RWPE1 (cell line): ENCODE measurements around the gene CHRNA4.

Source experiments
- CTCF ChIA-PET: fragments of 350-600 bp; sonication (Branson Sonifier 250); formaldehyde crosslinking; extraction: SDS; loops from one replicate; lab custom pipeline; 2021; lab: Yijun Ruan, JAX
- POLR2A ChIA-PET: fragments of 400-600 bp; formaldehyde crosslinking; extraction: SDS; loops from one replicate; lab custom pipeline; 2020; ENCODE audit warnings: antibody characterized with exemption; ENCODE audit not compliant: low non-redundant PET; lab: Yijun Ruan, JAX
- DNase-seq: peaks from one replicate; pipeline ENCODE4 v3.0.0; 2012; ENCODE audit warnings: low spot score
- H3K27ac ChIP-seq: fragments of 450-650 bp; 2 replicates; pipeline ENCODE4 v1.5.1; 2017
- CTCF ChIP-seq: fragments of 450-650 bp; conservative IDR thresholded peaks from 2 replicates; pipeline ENCODE4 v1.5.1; 2017; ENCODE audit warnings: low read depth, mild to moderate bottlenecking

Gene CHRNA4

GRCh38 chr20:63322146-63322932 lies 38.8 kb downstream of the CHRNA4 start:
- TF ChIP-seq CTCF, result no peak
- ChIA-PET POLR2A (no interaction called here), CTCF (interaction anchor here (0.6 to 1.3 kb wide), 3 partner anchors 12 to 99 kb away, joined by 4 to 5 read pairs (median 4); no protein-coding TSS in a partner anchor)
- no peak overlapping the region for H3K27ac ChIP-seq
- no peak for DNase-seq

GRCh38 chr20:63321148-63321831 lies 39.9 kb downstream of the CHRNA4 start:
- no peak for DNase-seq
- H3K27ac ChIP-seq, result no peak overlapping the region
- ChIA-PET POLR2A (interaction anchor here (0.6 kb wide), 1 partner anchor 206 kb away, joined by 3 read pairs; no protein-coding TSS in a partner anchor), CTCF (interaction anchor here (0.5 to 1.3 kb wide), 6 partner anchors 9 to 349 kb away, joined by 3 to 5 read pairs (median 3); no protein-coding TSS in a partner anchor)
- no peak for TF ChIP-seq CTCF

DNA sequence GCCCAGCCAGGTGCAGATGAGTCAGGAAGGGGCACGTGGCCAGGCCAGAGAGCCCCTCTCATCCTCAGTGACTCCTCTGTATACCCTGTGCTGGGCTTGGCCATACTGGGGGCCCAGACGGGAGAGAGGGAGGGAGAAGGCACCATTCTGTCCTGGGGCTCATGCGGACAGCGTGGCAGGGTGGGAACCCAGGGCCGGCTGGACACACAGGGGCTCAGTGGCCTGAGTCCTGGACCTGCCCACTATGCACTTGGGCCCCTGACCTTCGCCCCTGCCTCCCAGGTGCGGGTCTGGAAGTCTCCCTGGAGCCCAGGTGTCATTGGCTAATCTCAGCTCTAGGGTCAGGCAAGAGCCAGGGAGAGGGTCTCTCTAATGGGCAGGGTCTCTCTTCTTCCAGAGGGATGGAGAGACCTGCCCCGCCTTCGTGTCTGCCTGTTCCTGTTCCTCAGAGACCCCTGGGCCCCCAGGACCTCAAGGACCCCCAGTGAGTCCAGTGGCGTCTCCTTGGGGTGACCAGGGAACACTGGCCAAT lies 40.5 kb downstream of the CHRNA4 start:
- no peak overlapping the region for H3K27ac ChIP-seq
- TF ChIP-seq CTCF, result no peak
- no peak for DNase-seq
- POLR2A ChIA-PET, result no interaction called here
- CTCF ChIA-PET, result interaction anchor here (0.5 to 0.6 kb wide), 2 partner anchors 11 to 348 kb away, joined by 3 read pairs; no protein-coding TSS in a partner anchor

GRCh38 chr20:63320041-63320511 lies 41.1 kb downstream of the CHRNA4 start:
- H3K27ac ChIP-seq, result no peak overlapping the region
- TF ChIP-seq CTCF, result no peak
- ChIA-PET POLR2A (no interaction called here), CTCF (interaction anchor here (0.6 to 3.9 kb wide), 2 partner anchors 11 to 105 kb away, joined by 3 to 23 read pairs; no protein-coding TSS in a partner anchor)
- no peak for DNase-seq

DNA sequence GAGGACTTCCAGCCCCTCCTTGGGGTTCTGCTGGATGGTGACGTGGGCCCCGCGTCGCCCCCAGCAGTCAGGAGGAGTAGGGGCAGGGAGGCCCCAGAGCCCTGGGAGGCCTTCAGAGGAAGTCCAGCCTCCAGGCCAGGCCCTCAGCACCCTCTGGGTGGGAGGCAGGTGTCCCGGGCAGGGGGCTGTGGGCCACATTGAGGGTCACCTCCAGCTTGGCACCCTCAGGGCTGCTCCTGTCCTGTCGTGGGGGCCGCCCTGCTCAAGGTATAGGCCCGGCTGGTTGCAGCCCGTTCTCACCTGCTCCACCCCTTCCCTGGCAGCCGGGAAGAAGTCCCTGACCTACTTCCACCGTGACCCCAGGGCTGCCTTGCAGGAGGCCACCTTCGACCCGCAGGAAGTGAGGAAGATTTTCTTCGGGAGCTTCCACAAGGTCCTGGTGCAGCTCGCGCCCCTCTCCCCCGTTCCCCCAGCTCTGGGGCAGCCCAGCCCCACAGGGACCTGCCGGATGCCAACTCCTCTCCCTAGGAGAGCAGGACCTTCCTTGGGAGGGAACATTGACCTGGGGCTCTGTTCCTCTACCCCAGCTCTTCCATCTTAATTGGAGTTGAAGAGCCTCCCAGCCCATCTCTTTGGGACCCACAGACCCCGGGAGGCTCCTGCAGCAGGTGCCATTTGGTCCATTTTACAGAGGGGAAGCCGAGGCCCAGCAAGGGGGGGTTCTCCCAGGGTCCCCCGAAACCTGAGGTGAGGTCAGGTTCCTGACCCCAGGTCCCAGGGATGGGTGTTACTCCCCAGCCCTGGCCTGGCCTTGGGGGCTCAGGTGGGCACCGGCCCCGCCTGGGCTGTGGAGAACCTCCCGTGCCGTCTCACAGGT lies 41.7 kb downstream of the CHRNA4 start:
- TF ChIP-seq CTCF, result no peak
- no peak for DNase-seq
- POLR2A ChIA-PET, result no interaction called here
- CTCF ChIA-PET, result interaction anchor here (0.6 to 3.9 kb wide), 2 partner anchors 10 to 104 kb away, joined by 3 to 23 read pairs; no protein-coding TSS in a partner anchor
- no peak overlapping the region for H3K27ac ChIP-seq
